Measurements from ENCODE around the gene COL25A1. TPM values are rescaled to one million over a fixed set of nuclear protein-coding genes. Genes with fewer than 3 reads are reported as not detected.
"Not testable (repeated sequence)": the region's sequence is repeated elsewhere in the genome, so short reads cannot be mapped to it uniquely, and the experiment has no call there.

The COL25A1 gene
- total and polyA plus RNA-seq, 2 donors (not counting 3 experiments of a cell fraction or from before 2014, with no cell fraction given), result 0.21 to 3.5 TPM

GRCh38 chr4:109022961-109023360 is 279.5 kb downstream of the COL25A1 start:
- BruUV-seq (replicated peaks), result no TSS peak
- Histone ChIP-seq H3K4me3 (replicated peaks in 1 of 3; ENCODE audit: insufficient read depth in 1 of 3, low read depth in 1 of 3, low read length in 3 of 3) (no peak overlapping the region), H3K9me3 (replicated peaks; ENCODE audit: control insufficient read depth, insufficient read depth, low read length) (no peaks in the 10 kb centered on the region), H3K4me1 (ENCODE audit: control insufficient read depth, extremely low read depth, insufficient read depth, low read length) (peaks cover 23% of the 10 kb centered on the region), H3K79me2 (ENCODE audit: control insufficient read depth, insufficient read depth, low read length) (no peaks in the 10 kb centered on the region), H3K36me3 (ENCODE audit: control insufficient read depth in 2 of 2, extremely low read depth in 1 of 2, insufficient read depth in 2 of 2, low read length in 2 of 2) (no peaks in the 10 kb centered on the region), H4K20me1 (replicated peaks; ENCODE audit: control insufficient read depth, extremely low read depth, insufficient read depth, low read length) (no peaks in the 10 kb centered on the region), H2AFZ (ENCODE audit: low read depth, low read length) (no peak overlapping the region), H3K9me1 (replicated peaks; ENCODE audit: control insufficient read depth, extremely low read depth, insufficient read depth, low read length) (no peaks in the 10 kb centered on the region), H3K27me3 (ENCODE audit: control insufficient read depth in 2 of 2, insufficient read depth in 2 of 2, low read length in 2 of 2) (no peaks in the 10 kb centered on the region), H3K9ac (replicated peaks; ENCODE audit: extremely low read depth, insufficient read depth, low read length) (no peak overlapping the region), H3K4me2 (ENCODE audit: insufficient read depth, low read length) (no peak overlapping the region), H3K27ac (ENCODE audit: insufficient read depth, low read depth, low read length) (no peak overlapping the region)
- TF ChIP-seq POLR2AphosphoS5 (IDR thresholded peaks at IDR 0.05; ENCODE audit: insufficient read depth, low read depth, low read length) (no peak), FOS (IDR thresholded peaks at IDR 0.05; ENCODE audit: borderline replicate concordance, insufficient read depth, low read length) (no peak), CTCF (IDR thresholded peaks at IDR 0.05; ENCODE audit: extremely low read depth in 1 of 2, insufficient read depth in 1 of 2, low read depth in 1 of 2, low read length in 2 of 2) (no peak)
- dilution Hi-C loops (cut with MboI; ENCODE audit: extremely low pct_ligation_motif_present, low sequenced_read_pairs) (no loop called here), intact Hi-C loops (cut with micrococcal nuclease) (loop anchor here (10.0 kb wide), 1 partner anchor 188 kb away; no protein-coding TSS in a partner anchor)
- FAIRE-seq (no peak), DNase-seq (ENCODE audit: low read depth, low spot score) (no peak)
- ChIA-PET POLR2A (no interaction called here), CTCF (interaction anchor here (0.8 kb wide), 1 partner anchor 14 kb away, joined by 3 read pairs; no protein-coding TSS in a partner anchor)

DNA sequence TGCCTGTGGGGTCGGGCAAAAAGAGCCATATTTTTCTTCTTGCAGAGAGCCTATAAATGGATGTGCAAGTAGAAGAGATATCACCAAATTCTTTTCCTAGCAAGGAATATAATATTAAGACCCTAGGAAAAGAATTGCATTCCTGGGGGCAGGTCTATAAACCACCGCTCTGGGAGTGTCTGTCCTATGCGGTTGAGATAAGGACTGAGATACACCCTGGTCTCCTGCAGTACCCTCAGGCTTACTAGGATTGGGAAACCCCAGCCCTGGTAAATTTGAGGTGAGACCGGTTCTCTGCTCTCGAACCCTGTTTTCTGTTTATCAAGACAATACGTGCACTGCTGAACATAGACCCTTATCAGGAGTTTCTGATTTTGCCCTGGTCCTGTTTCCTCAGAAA is 280.8 kb downstream of the COL25A1 start:
- FAIRE-seq; BruUV-seq (replicated peaks); POLR2A ChIA-PET; H3K27me3 ChIP-seq (ENCODE audit: control insufficient read depth in 2 of 2, insufficient read depth in 2 of 2, low read length in 2 of 2); H3K79me2 ChIP-seq (ENCODE audit: control insufficient read depth, insufficient read depth, low read length); CTCF ChIA-PET; H3K36me3 ChIP-seq (ENCODE audit: control insufficient read depth in 2 of 2, extremely low read depth in 1 of 2, insufficient read depth in 2 of 2, low read length in 2 of 2); H3K9ac ChIP-seq (replicated peaks; ENCODE audit: extremely low read depth, insufficient read depth, low read length); H2AFZ ChIP-seq (ENCODE audit: low read depth, low read length); DNase-seq (ENCODE audit: low read depth, low spot score); H4K20me1 ChIP-seq (replicated peaks; ENCODE audit: control insufficient read depth, extremely low read depth, insufficient read depth, low read length); H3K4me2 ChIP-seq (ENCODE audit: insufficient read depth, low read length); H3K9me1 ChIP-seq (replicated peaks; ENCODE audit: control insufficient read depth, extremely low read depth, insufficient read depth, low read length); dilution Hi-C loops (cut with MboI; ENCODE audit: extremely low pct_ligation_motif_present, low sequenced_read_pairs); H3K4me3 ChIP-seq (replicated peaks in 1 of 3; ENCODE audit: insufficient read depth in 1 of 3, low read depth in 1 of 3, low read length in 3 of 3); H3K9me3 ChIP-seq (replicated peaks; ENCODE audit: control insufficient read depth, insufficient read depth, low read length); H3K27ac ChIP-seq (ENCODE audit: insufficient read depth, low read depth, low read length): not testable (repeated sequence)
- H3K4me1 ChIP-seq (ENCODE audit: control insufficient read depth, extremely low read depth, insufficient read depth, low read length), result peaks cover 11% of the 10 kb centered on the region
- intact Hi-C loops (cut with micrococcal nuclease), result loop anchor here (10.0 kb wide), 1 partner anchor 187 kb away; no protein-coding TSS in a partner anchor
